Measurements from ENCODE around the gene FAAH.
"Not testable (repeated sequence)": the region's sequence is repeated elsewhere in the genome, so short reads cannot be mapped to it uniquely, and the experiment has no call there.

Gene FAAH

DNA sequence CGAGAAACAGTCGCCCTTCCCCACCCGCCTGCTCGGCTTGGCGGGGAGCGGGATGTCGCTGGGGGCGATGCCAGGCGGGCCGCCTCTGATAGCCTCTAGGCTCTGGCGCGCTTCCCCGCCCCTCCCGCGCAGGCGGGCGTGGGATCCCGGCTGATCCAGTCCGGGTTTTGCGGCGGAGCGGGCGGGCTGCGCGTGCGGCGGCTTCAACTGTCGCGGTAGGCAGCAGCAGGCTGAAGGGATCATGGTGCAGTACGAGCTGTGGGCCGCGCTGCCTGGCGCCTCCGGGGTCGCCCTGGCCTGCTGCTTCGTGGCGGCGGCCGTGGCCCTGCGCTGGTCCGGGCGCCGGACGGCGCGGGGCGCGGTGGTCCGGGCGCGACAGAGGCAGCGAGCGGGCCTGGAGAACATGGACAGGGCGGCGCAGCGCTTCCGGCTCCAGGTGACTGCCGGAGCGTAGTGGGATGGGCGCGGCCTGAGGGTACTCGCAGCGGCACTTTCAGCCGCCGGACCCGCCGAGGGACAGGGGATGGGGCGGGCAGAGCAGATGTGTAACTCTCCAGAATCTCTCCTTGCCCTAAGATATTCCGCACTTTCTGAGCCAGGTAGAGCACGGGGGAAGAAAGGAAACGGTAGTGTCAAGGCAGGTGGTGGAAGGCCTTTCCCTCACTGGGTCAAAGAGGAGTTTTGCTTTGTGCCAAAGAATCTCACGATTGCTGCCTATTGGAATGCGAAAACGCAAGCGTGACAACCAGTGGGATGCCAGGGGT is at the start of gene FAAH:
FAAH (plus strand) TSS at position 210 of the 764 bp plus-strand sequence; CDS start at position 242, 32 bp downstream.
- peak; percentile 48 to 63 for DNase-seq

DNA sequence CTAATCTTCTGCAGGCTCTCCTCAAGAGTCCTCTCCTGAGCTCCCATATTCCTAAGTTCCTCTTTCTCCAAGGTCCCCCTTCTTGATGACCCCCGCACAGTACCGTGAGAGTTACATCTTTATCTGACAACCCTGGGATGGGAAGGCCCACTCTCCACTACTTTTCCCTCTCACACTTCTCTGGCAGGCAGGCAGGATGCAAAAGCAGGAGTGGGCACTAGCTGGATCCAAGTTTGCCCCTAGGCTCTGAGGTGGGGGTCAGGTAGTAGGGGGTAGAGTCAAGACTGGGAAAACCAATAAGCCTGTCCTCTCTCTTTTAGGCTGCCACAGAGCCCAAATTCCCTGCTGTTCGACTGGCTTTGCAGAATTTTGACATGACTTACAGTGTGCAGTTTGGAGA is 49.6 kb upstream of the FAAH start:
- no peak for DNase-seq

DNA sequence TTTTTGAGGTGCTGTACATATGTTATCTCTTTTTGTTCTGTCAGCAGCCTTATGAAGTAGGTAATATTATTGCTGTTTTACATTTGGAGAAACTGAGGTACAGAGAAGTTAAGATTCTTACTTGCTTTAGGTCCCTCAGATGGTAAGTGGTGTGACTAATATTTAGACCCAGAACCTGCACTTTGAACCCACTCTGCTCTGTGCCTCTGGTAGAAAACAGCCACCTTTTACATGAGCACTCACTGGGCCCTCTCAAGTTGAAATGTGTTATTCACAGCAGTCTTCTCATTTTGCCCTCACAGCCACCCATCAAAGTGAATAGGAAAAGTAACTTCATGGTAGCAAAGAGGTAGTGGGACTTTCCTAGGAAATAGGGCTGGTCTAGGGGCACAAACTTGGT is 48.8 kb upstream of the FAAH start:
- no peak for DNase-seq

DNA sequence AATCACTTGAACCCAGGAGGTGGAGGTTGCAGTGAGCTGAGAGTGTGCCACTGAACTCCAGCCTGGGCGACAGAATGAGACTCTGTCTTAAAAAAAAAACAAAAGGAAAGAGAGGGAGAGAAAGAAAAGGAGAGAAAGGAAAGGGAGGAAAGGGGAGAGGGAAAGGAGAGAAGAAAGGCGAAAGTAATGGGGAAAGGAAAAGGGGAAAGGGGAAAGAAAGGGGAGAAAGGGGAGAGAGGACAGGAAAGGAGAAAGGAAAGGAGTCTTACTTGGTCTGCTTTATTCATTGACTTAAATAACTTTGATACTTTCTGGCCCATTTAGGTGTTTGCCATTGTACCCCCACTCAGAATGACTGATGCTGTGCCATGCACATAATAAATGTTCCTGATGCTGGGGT is 41.8 kb upstream of the FAAH start:
- no peak for DNase-seq

DNA sequence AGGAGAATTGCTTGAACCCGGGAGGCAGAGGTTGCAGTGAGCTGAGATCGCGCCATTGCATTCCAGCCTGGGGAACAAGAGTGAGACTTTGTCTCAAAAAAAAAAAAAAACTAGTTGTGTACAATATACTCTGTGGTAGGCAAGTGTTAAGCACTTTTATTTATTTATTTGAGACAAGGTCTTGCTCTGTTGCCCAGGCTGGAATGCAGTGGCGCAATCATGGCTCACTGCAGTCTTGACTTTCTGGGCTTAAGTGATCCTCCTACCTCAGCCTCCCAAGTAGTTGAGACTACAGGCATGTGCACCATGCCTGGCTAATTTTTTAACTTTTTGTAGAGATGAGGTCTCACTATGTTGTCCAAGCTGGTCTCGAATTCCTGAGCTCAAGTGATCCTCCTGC is 38.2 kb upstream of the FAAH start:
- not testable (repeated sequence) for DNase-seq

DNA sequence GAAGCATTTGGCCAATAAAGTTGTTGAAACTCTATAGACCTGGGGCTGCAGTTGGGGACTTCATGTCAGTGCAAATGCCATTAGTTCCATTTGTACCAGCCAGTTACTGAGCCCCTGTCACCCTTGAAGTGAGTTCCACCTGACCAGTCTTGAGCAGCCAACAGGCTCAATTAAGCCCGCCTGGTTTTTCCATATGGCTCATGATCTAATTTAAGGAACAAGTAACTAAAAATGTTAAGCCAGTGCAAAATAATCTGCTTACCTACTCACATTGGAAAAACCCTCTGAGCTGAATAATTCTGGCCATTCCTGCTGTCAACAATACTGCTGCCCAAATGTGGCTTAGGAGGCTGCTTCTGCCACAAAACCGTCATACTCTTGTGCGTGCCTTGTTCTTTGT is 32.0 kb upstream of the FAAH start:
- no peak for DNase-seq

DNA sequence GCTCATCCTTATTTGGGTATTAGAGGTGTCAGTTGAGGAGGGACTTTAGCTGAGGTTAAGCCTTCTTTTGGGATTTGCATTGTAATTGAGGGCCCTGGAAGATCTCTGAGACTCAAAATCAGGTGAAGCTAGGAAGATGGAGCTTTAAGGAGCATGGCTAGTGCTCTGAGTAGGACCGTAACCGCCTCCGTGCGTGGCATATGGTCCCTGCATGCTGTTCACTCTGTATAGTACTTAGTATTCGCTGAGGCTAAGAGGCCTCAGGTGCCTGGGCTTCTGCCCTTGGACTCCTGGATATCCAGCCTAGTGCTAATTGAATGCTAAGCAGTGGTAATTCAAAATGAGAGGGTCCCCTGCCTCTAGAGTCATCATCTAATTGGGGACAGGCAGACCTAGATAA is 31.0 kb upstream of the FAAH start:
- DNase-seq, result no peak

DNA sequence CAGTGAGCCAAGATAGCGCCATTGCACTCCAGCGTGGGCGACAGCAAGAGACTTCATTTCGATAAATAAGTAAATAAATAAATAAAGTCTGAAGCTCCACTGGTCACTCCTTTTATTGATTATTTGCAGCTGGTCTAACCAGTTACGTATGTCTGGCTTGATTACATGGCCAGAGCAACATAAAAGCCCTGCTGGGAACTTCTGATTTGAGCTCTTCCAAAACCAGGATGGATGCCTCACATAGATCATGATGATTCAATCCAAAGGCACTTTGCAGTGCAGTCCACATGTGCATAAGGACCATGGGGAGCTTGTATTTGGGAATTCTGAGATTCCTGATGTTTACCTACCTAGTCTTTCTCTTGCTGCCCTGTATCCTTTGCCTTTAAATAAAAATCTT is 29.5 kb upstream of the FAAH start:
- DNase-seq, result no peak

DNA sequence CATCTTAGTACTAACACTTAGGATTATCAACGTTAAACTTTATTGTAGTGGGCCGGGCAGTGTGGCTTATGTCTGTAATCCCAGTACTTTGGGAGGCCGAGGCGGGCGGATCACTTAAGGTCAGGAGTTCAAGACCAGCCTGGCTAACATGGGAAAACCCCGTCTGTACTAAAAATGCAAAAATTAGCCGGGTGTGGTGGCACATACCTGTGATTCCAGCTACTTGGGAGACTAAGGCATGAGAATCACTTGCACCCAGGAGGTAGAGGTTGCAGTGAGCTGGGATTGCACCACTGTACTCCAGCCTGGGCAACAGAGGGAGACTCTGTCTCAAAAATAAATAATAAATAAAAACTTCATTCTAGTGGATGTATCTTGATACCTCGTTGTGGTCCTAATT is 28.3 kb upstream of the FAAH start:
- not testable (repeated sequence) for DNase-seq

DNA sequence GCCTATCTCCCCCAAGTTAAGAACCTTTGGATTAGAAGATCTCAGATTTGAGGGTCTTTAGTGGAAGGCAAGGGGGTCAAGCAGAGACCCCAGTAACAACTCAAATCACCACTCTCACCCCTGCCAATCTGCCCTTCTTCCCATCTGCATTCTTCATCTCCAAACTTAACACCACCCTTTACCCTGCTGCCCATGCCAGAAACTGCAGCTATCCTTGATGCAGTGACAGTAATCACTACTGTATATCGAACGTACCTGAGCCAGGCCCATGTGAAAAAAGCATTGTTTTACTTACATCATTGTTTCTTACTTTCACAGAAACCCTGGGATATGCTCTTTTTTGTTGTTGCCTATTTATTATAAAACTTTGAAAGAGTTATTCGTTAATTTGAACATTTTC is 27.0 kb upstream of the FAAH start:
- no peak for DNase-seq

DNA sequence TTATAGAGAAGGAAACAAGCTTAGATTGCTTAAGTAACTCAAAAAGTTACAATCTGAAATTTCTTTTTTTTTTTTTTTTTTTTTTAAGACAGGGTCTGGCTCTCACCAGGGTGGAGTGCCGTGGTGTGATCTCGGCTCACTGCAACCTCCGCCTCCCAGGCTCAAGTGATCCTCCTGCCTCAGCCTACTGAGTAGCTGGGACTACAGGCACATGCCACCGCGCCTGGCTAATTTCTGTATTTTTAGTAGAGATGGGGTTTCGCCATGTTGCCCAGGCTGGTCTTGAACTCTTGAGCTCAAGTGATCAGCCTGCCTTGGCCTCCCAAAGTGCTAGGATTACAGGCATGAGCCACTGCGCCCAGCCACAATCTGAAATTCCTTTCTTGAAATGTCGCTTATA is 26.4 kb upstream of the FAAH start:
- DNase-seq, result not testable (repeated sequence)

DNA sequence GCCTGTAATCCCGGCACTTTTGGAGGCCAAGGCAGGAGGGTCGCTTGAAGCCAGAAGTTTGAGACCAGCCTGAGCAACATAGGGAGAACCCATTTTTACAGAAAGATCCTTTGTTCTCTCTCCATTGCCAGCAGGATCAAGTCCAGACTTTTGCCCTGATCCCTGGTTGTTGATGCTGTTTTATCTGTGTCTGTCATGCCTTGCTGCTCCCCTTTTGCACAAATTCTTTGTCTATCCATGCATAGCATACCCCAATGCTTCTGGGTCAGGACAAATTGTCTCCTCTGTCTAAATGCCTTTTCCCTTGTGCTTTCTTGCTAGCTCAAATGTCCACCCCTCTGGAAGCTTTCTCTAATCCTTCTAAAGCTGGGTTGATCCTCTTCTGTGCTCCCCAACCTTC is 25.3 kb upstream of the FAAH start:
- no peak for DNase-seq

DNA sequence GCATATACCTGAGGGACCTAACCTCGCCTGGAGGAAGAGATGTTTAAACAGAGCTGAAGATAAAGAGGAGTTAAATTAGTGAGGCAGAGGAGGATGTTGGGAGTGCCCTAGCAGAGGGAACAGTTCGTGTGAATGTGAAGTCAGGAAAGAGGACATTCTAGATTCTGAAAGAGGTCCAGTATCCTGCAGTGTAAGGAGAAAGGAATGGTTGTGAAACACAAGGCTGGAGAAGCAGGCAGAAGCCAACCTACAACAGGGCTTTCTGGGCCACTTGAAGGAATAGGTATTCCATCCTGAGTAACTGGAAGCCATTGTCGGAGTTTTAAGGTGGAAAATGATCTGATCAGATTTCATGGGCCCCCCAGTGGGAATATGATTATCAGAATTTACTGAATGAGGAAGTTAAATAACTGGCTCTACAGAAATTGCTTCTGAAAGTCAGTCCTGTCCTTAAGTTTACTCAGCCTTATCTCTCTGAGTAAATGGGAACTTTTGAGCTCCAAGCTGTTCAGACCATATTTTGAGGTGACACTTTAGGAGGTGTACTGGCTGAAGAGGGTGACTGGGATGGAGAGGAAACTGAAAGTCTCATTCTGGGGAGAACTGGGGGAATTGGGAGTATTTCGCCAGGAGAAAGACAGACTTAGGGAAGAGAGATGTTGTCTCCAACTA is 24.4 kb upstream of the FAAH start:
- DNase-seq, result no peak

DNA sequence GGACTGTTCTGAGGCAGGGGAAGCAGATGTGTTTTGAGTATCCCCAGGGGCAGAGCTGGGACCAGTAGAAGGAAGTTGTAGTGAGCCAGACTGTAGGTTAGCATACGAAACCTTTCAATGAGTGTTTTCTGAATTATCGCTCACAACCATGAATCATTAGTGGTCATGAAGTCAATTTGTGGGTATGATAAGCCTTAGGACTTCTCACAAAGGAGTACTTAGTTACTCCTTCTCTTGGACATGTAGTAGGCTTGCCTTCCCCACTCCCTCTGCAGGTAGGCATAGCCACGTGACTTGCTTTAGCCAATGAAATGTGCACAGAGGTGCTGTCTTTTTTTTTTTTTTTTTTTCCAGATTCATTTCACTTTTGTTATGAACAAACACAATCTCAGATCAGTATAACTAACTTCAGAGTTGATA is 23.9 kb upstream of the FAAH start:
- DNase-seq, result no peak

DNA sequence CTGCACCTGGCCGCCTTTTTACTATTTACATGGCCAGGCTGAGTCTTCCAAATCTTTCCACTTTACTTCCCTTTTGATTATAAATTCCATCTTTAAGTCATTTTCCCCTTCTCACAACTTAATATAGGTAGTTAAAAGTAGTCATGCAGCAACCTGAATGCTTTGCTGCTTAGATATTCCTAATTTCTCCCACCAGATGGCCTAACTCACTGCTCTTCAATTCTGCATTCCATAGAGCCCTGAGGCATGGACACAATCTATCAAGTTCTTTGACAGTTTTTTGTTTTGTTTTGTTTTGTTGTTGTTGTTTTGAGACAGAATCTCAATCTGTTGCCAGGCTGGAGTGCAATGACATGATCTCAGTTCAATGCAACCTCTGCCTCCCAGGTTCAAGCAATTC is 21.7 kb upstream of the FAAH start:
- no peak for DNase-seq

DNA sequence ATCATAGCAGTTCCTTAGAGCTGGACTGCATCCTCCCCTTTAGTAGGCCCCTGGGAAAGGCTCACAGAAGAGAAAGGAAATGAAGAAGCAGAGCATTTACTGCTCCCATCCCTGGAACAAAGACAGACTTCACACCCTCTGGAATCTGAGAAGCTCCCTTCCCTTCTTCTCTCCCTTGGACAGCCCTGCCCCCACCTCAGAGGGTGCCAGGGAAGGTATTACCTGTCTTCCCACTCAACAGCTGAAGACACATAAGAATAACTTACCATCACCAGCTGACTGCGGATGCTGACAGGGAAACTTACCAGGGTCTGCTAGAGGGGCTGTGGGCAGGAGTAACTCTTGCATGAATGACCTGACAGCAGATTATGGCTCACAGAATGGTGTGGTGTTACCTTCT is 14.1 kb upstream of the FAAH start:
- no peak for DNase-seq

DNA sequence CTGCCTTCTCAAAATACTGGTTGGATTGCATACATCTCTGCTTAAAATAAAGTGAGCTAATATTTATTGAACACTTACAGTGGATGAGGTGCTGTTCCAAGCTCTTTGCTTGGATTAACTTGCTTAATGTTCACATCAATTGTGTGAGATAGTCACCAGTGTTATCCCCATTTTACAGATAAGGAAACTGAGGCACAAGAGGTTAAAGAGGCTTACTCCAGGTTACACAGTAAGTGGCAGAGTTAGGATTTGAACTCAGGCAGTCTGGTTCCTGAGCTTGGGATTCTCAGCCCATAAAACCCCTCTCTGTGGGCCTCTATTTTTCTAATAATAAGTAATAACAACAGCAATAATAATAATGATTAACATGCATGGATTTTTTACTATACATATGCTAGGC is 13.6 kb upstream of the FAAH start:
- no peak for DNase-seq

DNA sequence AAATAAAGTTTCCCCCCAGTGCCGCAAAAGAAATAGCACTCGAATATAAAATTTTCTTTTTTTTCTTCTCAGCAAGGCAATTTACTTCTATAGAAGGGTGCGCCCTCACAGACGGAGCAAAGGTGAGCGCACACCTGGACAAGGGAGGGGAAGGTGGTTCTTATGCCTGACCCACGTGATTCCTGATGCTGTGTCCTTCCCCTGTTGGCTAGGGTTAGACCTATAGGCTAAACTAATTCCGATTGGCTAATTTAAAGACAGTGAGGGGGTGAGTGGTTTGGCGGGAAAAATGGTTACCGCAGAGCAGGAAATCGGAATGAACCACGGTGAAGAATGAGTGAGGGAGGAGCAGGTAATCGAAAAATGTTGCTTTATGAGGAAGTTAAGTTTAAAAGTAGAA is 607 bp upstream of the FAAH start:
- DNase-seq, result no peak

DNA sequence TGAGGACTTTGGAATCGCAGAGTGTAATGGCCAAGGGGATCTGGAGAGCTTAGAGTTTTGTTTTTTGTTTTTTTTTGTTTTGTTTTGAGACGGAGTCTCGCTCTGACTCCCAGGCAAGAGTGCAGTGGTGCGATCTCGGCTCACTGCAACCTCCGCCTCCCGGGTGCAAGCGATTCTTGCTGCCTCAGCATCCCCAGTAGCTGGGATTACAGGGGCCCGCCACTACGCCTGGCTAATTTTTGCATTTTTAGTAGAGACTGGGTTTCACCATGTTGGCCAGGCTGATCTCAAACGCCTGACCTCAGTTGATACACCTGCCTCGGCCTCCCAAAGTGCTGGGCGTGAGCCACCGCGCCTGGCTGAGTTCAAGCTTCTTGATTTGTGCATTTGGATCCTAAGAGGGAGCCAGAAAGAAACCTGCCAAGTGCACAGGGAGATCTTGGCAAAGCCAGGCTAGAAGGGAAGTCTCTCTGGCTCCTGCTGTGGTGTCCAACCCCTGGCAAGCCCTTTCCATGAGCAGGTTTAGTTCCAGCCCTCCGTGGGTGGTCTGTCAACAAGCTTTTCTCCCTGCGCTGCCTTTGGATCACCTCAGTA is 852 bp downstream of the FAAH start:
- no peak for DNase-seq

DNA sequence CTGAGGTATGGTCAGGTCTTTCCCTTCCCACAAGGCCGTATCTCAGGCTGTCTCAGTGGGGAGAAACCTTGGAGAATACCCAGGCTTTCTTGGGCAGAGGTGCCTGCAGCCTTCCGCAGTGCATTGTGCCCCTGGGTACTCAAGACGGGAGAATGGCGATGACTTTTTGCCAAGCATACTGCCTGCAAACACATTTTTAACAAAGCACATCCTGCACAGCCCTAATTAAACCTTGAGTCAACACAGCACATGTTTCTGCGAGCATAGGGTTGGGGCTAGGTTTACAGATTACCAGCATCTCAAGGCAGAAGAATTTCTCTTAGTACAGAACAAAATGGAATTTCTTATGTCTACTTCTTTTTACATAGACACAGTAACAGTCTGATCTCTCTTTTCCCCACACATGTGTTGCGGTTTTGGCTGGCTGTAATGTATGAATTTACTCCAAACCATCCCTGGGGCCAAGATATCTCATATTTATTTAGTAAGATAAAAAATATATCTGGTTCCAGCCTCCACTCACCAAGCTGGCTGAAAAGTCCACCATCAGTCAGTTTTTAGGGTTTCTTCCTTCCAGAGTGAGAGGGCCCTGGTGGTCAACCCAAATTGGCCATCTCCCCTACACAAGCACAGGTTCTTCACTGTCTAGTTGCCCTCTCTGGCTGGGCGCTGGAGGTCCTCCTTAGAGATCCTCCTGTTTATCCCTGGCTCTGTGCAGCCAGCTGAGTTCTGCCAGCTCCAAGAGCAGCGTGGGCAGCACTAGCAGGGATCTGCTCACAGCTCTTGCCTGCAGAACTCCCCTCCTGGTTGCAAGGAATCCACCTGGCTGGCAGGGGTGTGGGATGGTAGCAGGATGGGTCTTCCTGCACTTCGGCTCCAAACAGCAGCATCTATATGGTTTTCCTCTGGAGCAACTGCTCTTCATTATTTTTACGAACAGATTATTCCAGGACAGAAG is 2.6 kb downstream of the FAAH start:
- no peak for DNase-seq

DNA sequence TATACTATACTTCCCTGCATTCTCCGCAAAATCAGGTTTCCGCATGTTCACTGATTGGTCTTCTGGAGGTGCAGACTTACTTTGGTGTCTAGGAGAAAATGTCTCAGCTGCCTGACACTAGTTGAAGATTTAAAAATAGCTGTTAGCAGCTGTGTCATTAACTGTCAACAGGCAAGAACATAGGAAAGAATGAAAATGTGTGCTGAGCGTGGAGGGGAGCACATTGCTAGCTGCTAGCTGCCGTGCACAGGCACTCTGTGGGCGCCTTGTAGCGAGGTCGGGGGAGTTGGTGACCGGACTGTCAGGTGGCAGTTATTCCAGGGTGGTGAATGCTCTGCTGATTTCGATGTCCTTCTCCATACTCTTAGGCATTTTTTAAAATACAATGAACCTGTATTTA is 5.2 kb downstream of the FAAH start:
- no peak for DNase-seq

DNA sequence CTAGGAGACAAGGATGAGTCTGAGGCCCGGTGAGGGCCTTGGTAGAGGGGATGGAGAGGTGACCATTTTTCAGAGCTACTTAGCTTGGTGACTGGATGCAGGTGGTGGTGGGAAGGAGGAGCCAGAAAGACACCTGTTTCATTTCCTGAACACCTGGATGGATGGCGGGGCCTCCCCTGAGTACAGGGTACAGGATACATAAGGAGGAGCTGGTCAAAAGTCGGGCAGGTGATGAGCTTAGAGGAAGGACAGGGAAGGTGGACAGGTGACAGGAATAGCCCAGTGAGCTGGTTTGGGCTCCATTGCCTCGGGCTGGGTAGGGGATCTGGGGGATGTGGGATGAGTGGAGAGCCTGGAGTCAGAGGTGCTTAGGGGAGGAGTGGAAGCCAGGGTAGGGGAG is 6.3 kb downstream of the FAAH start:
- DNase-seq, result no peak
